Esophagus (tissue), 2 donors: ENCODE data around the gene PCDHGA11. TPM values are rescaled to one million over a fixed set of nuclear protein-coding genes. Genes with fewer than 3 reads are reported as not detected.
"Not testable (repeated sequence)": the region's sequence is repeated elsewhere in the genome, so short reads cannot be mapped to it uniquely, and the experiment has no call there.

Source experiments
- H3K27ac ChIP-seq, 2 donors: one replicate each; pipeline ENCODE4 v1.5.1; 2013; ENCODE audit warnings: low read depth in 2 of 2, mild to moderate bottlenecking in 2 of 2, inconsistent platforms in 1 of 2, low read length in 1 of 2, moderate library complexity in 1 of 2
- H3K27me3 ChIP-seq, 2 donors: one replicate each; pipeline ENCODE4 v1.6.1; 2013; ENCODE audit warnings: low read length in 2 of 2, control low read depth in 1 of 2, mild to moderate bottlenecking in 1 of 2; ENCODE audit not compliant: insufficient read depth in 2 of 2, control insufficient read depth in 1 of 2
- H3K36me3 ChIP-seq, 2 donors: one replicate each; pipeline ENCODE4 v1.6.1; 2013; ENCODE audit warnings: low read length in 1 of 2; ENCODE audit not compliant: control insufficient read depth in 2 of 2, insufficient read depth in 2 of 2
- H3K4me1 ChIP-seq, 2 donors: one replicate each; pipeline ENCODE4 v1.6.1; 2013; ENCODE audit warnings: low read length in 1 of 2; ENCODE audit not compliant: control insufficient read depth in 2 of 2, insufficient read depth in 2 of 2
- H3K4me3 ChIP-seq, 2 donors: one replicate each; pipeline ENCODE4 v1.5.1; 2013; ENCODE audit warnings: low read length in 2 of 2, mild to moderate bottlenecking in 2 of 2, low read depth in 1 of 2, moderate library complexity in 1 of 2
- H3K9me3 ChIP-seq, 2 donors: one replicate each; pipeline ENCODE4 v1.6.1; 2013; ENCODE audit warnings: mild to moderate bottlenecking in 2 of 2, low read depth in 1 of 2, low read length in 1 of 2, moderate library complexity in 1 of 2; ENCODE audit not compliant: control insufficient read depth in 2 of 2, insufficient read depth in 1 of 2
- WGBS, 2 donors: extraction: QIAGEN DNeasy Blood & Tissue Kit; methylation state at CpG; one replicate each; pipeline ENCODE4 v1.1.7; 2013; 5-methylcytosine and 5-hydroxymethylcytosine counted together
- polyA plus RNA-seq, 2 donors: library from polyadenylated mRNA; stranded (reverse); fragments of 200-250 nt; gene quantifications; one replicate each; pipeline ENCODE4 v1.2.3, GENCODE V29; 2013
- donor health status: healthy with polysubstance abuse.
- donor health status: Bipolar disorder and iron deficiency.

PCDHGA11 gene
- polyA plus RNA-seq, 2 donors: 0.44 to 0.75 TPM

DNA sequence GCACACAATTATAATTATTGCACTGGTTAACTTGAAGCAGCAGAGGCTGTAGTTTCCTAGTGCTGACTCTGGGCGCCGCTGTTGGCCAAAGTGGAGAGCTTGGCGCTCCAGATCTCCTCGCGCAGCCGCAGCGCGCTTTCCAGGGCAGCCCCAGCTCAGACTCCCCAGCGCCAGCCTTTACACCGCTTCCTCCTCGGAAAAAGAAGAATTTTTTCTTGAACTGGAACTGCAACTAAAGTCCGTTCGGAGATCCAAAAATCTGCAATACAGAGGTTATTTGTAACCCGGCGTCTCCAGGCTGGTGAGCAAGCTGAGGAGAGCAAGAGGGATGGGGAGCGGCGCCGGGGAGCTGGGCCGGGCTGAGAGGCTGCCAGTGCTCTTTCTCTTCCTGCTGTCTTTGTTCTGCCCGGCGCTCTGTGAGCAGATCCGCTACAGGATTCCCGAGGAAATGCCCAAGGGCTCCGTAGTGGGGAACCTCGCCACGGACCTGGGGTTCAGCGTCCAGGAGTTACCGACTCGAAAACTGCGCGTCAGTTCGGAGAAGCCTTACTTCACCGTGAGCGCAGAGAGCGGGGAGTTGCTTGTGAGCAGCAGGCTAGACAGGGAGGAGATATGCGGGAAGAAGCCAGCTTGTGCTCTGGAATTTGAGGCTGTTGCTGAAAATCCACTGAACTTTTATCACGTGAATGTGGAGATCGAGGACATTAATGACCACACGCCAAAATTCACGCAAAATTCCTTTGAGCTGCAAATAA lies 33.1 kb upstream of the PCDHGA11 start, which contains the start of gene PCDHGB4:
Gene PCDHGB4, plus strand, starts transcription at position 142 of the 755 bp plus-strand sequence. Its CDS starts 187 bp downstream, at position 329.
- H3K4me3 ChIP-seq, H3K4me1 ChIP-seq, H3K27me3 ChIP-seq, H3K27ac ChIP-seq, H3K36me3 ChIP-seq: not testable (repeated sequence)
- H3K9me3 ChIP-seq: peaks cover 34 to 45% of the 10 kb centered on the region in 2 donors
- 14 to 23% methylated on average over 21 to 22 of the region's 40 CpGs for WGBS, 2 donors

DNA sequence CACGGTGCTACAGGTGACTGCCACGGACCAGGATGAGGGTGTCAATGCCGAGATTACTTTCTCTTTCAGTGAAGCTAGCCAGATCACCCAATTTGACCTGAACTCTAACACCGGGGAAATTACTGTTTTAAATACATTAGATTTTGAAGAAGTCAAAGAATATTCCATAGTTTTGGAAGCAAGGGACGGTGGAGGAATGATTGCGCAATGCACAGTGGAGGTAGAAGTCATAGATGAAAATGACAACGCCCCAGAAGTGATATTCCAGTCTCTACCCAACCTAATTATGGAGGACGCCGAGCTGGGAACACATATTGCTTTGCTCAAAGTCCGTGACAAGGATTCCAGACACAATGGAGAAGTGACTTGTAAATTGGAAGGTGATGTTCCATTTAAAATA lies 32.2 kb upstream of the PCDHGA11 start:
- H3K27ac ChIP-seq: no peak overlapping the region
- H3K27me3 ChIP-seq: peaks cover 0 to 5% of the 10 kb centered on the region in 2 donors
- H3K9me3 ChIP-seq: peaks cover 34 to 45% of the 10 kb centered on the region in 2 donors
- no peak overlapping the region for H3K4me3 ChIP-seq
- WGBS, 2 donors: 43 to 44% methylated on average over 10 of the region's 10 CpGs
- peaks cover 0 to 4% of the 10 kb centered on the region in 2 donors for H3K4me1 ChIP-seq
- H3K36me3 ChIP-seq: no peaks in the 10 kb centered on the region

GRCh38 chr5:141389153-141390042 lies 31.5 kb upstream of the PCDHGA11 start:
- H3K4me3 ChIP-seq: no peak overlapping the region
- H3K27ac ChIP-seq: no peak overlapping the region
- H3K4me1 ChIP-seq: peaks cover 0 to 3% of the 10 kb centered on the region in 2 donors
- peaks cover 34 to 46% of the 10 kb centered on the region in 2 donors for H3K9me3 ChIP-seq
- H3K27me3 ChIP-seq: peaks cover 0 to 5% of the 10 kb centered on the region in 2 donors
- WGBS, 2 donors: 42 to 45% methylated on average over 77 of the region's 77 CpGs
- H3K36me3 ChIP-seq: no peaks in the 10 kb centered on the region

GRCh38 chr5:141392429-141393198 lies 28.2 kb upstream of the PCDHGA11 start, which contains the start of gene PCDHGA8:
PCDHGA8 (plus strand) TSS chr5:141392633; CDS start chr5:141392814, 181 bp downstream.
- Histone ChIP-seq H3K9me3 (peaks cover 33 to 42% of the 10 kb centered on the region in 2 donors), H3K36me3 (no peaks in the 10 kb centered on the region), H3K4me3 (no peak within 1 kb of the TSS), H3K4me1 (no peaks in the 10 kb centered on the region), H3K27me3 (peaks cover 0 to 5% of the 10 kb centered on the region in 2 donors), H3K27ac (no peak within 1 kb of the TSS)
- WGBS, 2 donors: 25 to 30% methylated on average over 38 of the region's 38 CpGs

- no peak overlapping the region for H3K4me3 ChIP-seq
- whole genome bisulfite sequencing, 2 donors: 36% methylated on average over 21 of the region's 21 CpGs
- H3K9me3 ChIP-seq: peaks cover 36 to 44% of the 10 kb centered on the region in 2 donors
- H3K36me3 ChIP-seq: no peaks in the 10 kb centered on the region
- no peaks in the 10 kb centered on the region for H3K4me1 ChIP-seq
- no peak overlapping the region for H3K27ac ChIP-seq
- peaks cover 0 to 5% of the 10 kb centered on the region in 2 donors for H3K27me3 ChIP-seq
Observed at GRCh38 chr5:141393267-141393666, 27.6 kb upstream of the PCDHGA11 start.

- not testable (repeated sequence) for H3K4me1 ChIP-seq, H3K36me3 ChIP-seq, H3K27me3 ChIP-seq, H3K4me3 ChIP-seq, H3K27ac ChIP-seq
- 42% methylated on average over 41 to 46 of the region's 53 CpGs for WGBS, 2 donors
- peaks cover 30 to 39% of the 10 kb centered on the region in 2 donors for H3K9me3 ChIP-seq
Observed at GRCh38 chr5:141394401-141395187, 26.3 kb upstream of the PCDHGA11 start.

GRCh38 chr5:141397756-141398551 lies 22.9 kb upstream of the PCDHGA11 start, which contains the start of gene PCDHGB5:
PCDHGB5 (plus strand) TSS chr5:141397947; CDS start chr5:141398128, 181 bp downstream.
- peaks cover 32 to 38% of the 10 kb centered on the region in 2 donors for H3K9me3 ChIP-seq
- H3K36me3 ChIP-seq, H3K27me3 ChIP-seq, H3K27ac ChIP-seq, H3K4me1 ChIP-seq: not testable (repeated sequence)
- WGBS, 2 donors: 9 to 12% methylated on average over 21 to 25 of the region's 43 CpGs
- H3K4me3 ChIP-seq: peak within 1 kb of the TSS in 1 of 2 donors; percentile 30

- peaks cover 32 to 40% of the 10 kb centered on the region in 2 donors for H3K9me3 ChIP-seq
- H3K36me3 ChIP-seq: no peaks in the 10 kb centered on the region
- WGBS, 2 donors: 28% methylated on average over 15 of the region's 15 CpGs
- no peak overlapping the region for H3K27ac ChIP-seq
- no peaks in the 10 kb centered on the region for H3K4me1 ChIP-seq
- peaks cover 0 to 3% of the 10 kb centered on the region in 2 donors for H3K27me3 ChIP-seq
- H3K4me3 ChIP-seq: no peak overlapping the region
Observed at GRCh38 chr5:141398608-141399007, 22.2 kb upstream of the PCDHGA11 start.
